HL-60 (cell line): ENCODE results near the gene MREG.

Experiments used
- DNase-seq, 2 experiments: peaks; one replicate each; pipeline ENCODE4 v3.0.0-alpha.2; 2010 to 2020; ENCODE audit warnings: low read depth in 1 of 2, low spot score in 1 of 2
- H3K27ac ChIP-seq: fragments of 250-450 bp; sonication (Bioruptor Pico); replicated peaks from 2 replicates; pipeline ENCODE4 v1.5.1; 2020; ENCODE audit warnings: mild to moderate bottlenecking, moderate library complexity
- H3K27me3 ChIP-seq: fragments of 250-450 bp; sonication (Bioruptor Pico); 2 replicates; pipeline ENCODE4 v1.5.1; 2021; ENCODE audit warnings: mild to moderate bottlenecking, moderate library complexity; ENCODE audit not compliant: insufficient read depth, poor library complexity, severe bottlenecking
- H3K4me3 ChIP-seq: replicated peaks from 2 replicates; pipeline ENCODE4 v1.5.1; 2011; ENCODE audit warnings: mild to moderate bottlenecking, control low read depth, low read length; ENCODE audit not compliant: insufficient read depth
- CTCF ChIP-seq: IDR thresholded peaks from one replicate; pipeline ENCODE4 v1.5.1; 2011; ENCODE audit warnings: low read length, control low read depth, inconsistent platforms; ENCODE audit not compliant: insufficient read depth
- GABPA ChIP-seq: IDR thresholded peaks from 2 replicates; pipeline ENCODE4 v1.6.1; 2012; ENCODE audit warnings: low read depth
- POLR2AphosphoS5 ChIP-seq: IDR thresholded peaks from 2 replicates; pipeline ENCODE4 v1.6.1; 2012; ENCODE audit warnings: low read depth
- REST ChIP-seq: IDR thresholded peaks from 2 replicates; pipeline ENCODE4 v1.6.1; 2012; ENCODE audit warnings: low read depth; ENCODE audit not compliant: insufficient replicate concordance
- SPI1 ChIP-seq: IDR thresholded peaks from 2 replicates; pipeline ENCODE4 v1.6.1; 2012; ENCODE audit warnings: low read depth, mild to moderate bottlenecking, borderline replicate concordance

Gene MREG

GRCh38 chr2:216055680-216056079 lies 42.3 kb upstream of the MREG start:
- Histone ChIP-seq H3K27me3 (no peaks in the 10 kb centered on the region), H3K27ac (no peak overlapping the region), H3K4me3 (no peak overlapping the region)
- no peak for TF ChIP-seq CTCF
- no peak for TF ChIP-seq GABPA
- TF ChIP-seq SPI1 = no peak
- no peak for TF ChIP-seq POLR2AphosphoS5
- TF ChIP-seq REST = no peak
- DNase-seq = no peak

GRCh38 chr2:216052420-216052819 lies 39.1 kb upstream of the MREG start:
- no peak for DNase-seq
- no peak for TF ChIP-seq SPI1
- TF ChIP-seq GABPA = no peak
- no peak for TF ChIP-seq POLR2AphosphoS5
- no peak for TF ChIP-seq CTCF
- TF ChIP-seq REST = no peak
- H3K4me3 ChIP-seq = no peak overlapping the region
- no peak overlapping the region for H3K27ac ChIP-seq
- H3K27me3 ChIP-seq = no peaks in the 10 kb centered on the region

GRCh38 chr2:216051350-216051749 lies 38.0 kb upstream of the MREG start:
- Histone ChIP-seq H3K4me3 (no peak overlapping the region), H3K27ac (no peak overlapping the region), H3K27me3 (no peaks in the 10 kb centered on the region)
- no peak for TF ChIP-seq SPI1
- TF ChIP-seq POLR2AphosphoS5 = no peak
- no peak for TF ChIP-seq CTCF
- TF ChIP-seq REST = no peak
- no peak for TF ChIP-seq GABPA
- DNase-seq = no peak
